Nephron progenitor cell (in vitro differentiated cells): ENCODE results near the gene PRG2.

ENCODE experiments used
- DNase-seq: peaks from one replicate; pipeline ENCODE4 v3.0.0; 2021
- H3K27ac Mint-ChIP-seq: 2 replicates; pipeline ENCODE4 v1.8.0; 2021; ENCODE audit warnings: mild to moderate bottlenecking, moderate library complexity, mixed read lengths
- H3K27me3 Mint-ChIP-seq: 2 replicates; pipeline ENCODE4 v1.8.0; 2021; ENCODE audit warnings: mild to moderate bottlenecking, low read depth, mixed read lengths; ENCODE audit not compliant: poor library complexity
- H3K36me3 Mint-ChIP-seq: 2 replicates; pipeline ENCODE4 v1.8.0; 2021; ENCODE audit warnings: low read depth, mixed read lengths
- H3K4me1 Mint-ChIP-seq: 2 replicates; pipeline ENCODE4 v1.8.0; 2021; ENCODE audit warnings: mixed read lengths
- H3K4me3 Mint-ChIP-seq: 2 replicates; pipeline ENCODE4 v1.8.0; 2021; ENCODE audit warnings: mild to moderate bottlenecking, moderate library complexity, mixed read lengths
- H3K9me3 Mint-ChIP-seq: 2 replicates; pipeline ENCODE4 v1.8.0; 2021; ENCODE audit warnings: mild to moderate bottlenecking, moderate library complexity, mixed read lengths
- CTCF ChIP-seq: fragments of 200-600 bp; sonication (generic); IDR thresholded peaks from 2 replicates; pipeline ENCODE4 v1.5.0; 2021; ENCODE audit warnings: antibody characterized with exemption

PRG2 gene

GRCh38 chr11:57358991-57359390 lies 31.5 kb downstream of the PRG2 start:
- no peak overlapping the region for H3K27ac Mint-ChIP-seq
- peaks cover 18% of the 10 kb centered on the region for H3K27me3 Mint-ChIP-seq
- no peak for DNase-seq
- peaks cover 45% of the 10 kb centered on the region for H3K4me1 Mint-ChIP-seq
- no peak overlapping the region for H3K4me3 Mint-ChIP-seq
- TF ChIP-seq CTCF, result no peak
- H3K36me3 Mint-ChIP-seq, result no peaks in the 10 kb centered on the region
- no peaks in the 10 kb centered on the region for H3K9me3 Mint-ChIP-seq

- H3K4me1 Mint-ChIP-seq, result peaks cover 49% of the 10 kb centered on the region
- H3K27me3 Mint-ChIP-seq, result peaks cover 18% of the 10 kb centered on the region
- no peak for TF ChIP-seq CTCF
- H3K36me3 Mint-ChIP-seq, result no peaks in the 10 kb centered on the region
- no peaks in the 10 kb centered on the region for H3K9me3 Mint-ChIP-seq
- H3K27ac Mint-ChIP-seq, result no peak overlapping the region
- DNase-seq, result no peak
- no peak overlapping the region for H3K4me3 Mint-ChIP-seq
These were observed 31.9 kb downstream of the PRG2 start for GRCh38 chr11:57358543-57358961.

GRCh38 chr11:57357856-57358255 lies 32.6 kb downstream of the PRG2 start:
- Mint-ChIP-seq H3K4me1 (peaks cover 56% of the 10 kb centered on the region), H3K27ac (no peak overlapping the region), H3K27me3 (peaks cover 12% of the 10 kb centered on the region), H3K4me3 (no peak overlapping the region), H3K9me3 (no peaks in the 10 kb centered on the region), H3K36me3 (no peaks in the 10 kb centered on the region)
- no peak for TF ChIP-seq CTCF
- DNase-seq, result no peak

GRCh38 chr11:57357310-57357709 lies 33.1 kb downstream of the PRG2 start:
- Mint-ChIP-seq H3K36me3 (no peaks in the 10 kb centered on the region), H3K27me3 (peaks cover 11% of the 10 kb centered on the region), H3K4me1 (peaks cover 62% of the 10 kb centered on the region), H3K9me3 (peaks cover 4% of the 10 kb centered on the region), H3K4me3 (no peak overlapping the region), H3K27ac (no peak overlapping the region)
- TF ChIP-seq CTCF, result no peak
- no peak for DNase-seq

- H3K4me1 Mint-ChIP-seq, result peaks cover 68% of the 10 kb centered on the region
- TF ChIP-seq CTCF, result no peak
- H3K27me3 Mint-ChIP-seq, result peaks cover 5% of the 10 kb centered on the region
- peak overlapping the region; percentile 21 for H3K27ac Mint-ChIP-seq
- no peak overlapping the region for H3K4me3 Mint-ChIP-seq
- no peak for DNase-seq
- H3K36me3 Mint-ChIP-seq, result peaks cover 5% of the 10 kb centered on the region
- H3K9me3 Mint-ChIP-seq, result peaks cover 9% of the 10 kb centered on the region
These were observed 34.2 kb downstream of the PRG2 start for GRCh38 chr11:57356268-57356667.

GRCh38 chr11:57354699-57355098 lies 35.8 kb downstream of the PRG2 start:
- Mint-ChIP-seq H3K27ac (peak overlapping the region; percentile 30), H3K4me1 (peaks cover 69% of the 10 kb centered on the region), H3K36me3 (peaks cover 8% of the 10 kb centered on the region), H3K27me3 (peaks cover 7% of the 10 kb centered on the region), H3K4me3 (peak overlapping the region; percentile 23), H3K9me3 (peaks cover 20% of the 10 kb centered on the region)
- DNase-seq, result no peak
- no peak for TF ChIP-seq CTCF
